Fibroblast of mammary gland (primary cell): Measurements from ENCODE around the gene SKAP1.
"Not testable (repeated sequence)": the region's sequence is repeated elsewhere in the genome, so short reads cannot be mapped to it uniquely, and the experiment has no call there.

ENCODE experiments used
- DNase-seq: peaks from one replicate; pipeline ENCODE4 v3.0.0-alpha.2; 2010; ENCODE audit warnings: low read depth
- H3K4me3 ChIP-seq: 2 replicates; pipeline ENCODE4 v1.5.1; 2011; ENCODE audit warnings: low read depth, mild to moderate bottlenecking, low read length, moderate library complexity; ENCODE audit not compliant: control insufficient read depth
- TF ChIP-seq, protein P1 (sequence below): conservative IDR thresholded peaks from 2 replicates; pipeline ENCODE4 v1.5.1; 2011; ENCODE audit warnings: low read depth, low read length, inconsistent platforms; ENCODE audit not compliant: control insufficient read depth, insufficient read depth

SKAP1 gene

GRCh38 chr17:48433896-48434295 is 3.9 kb upstream of the SKAP1 start:
- TF ChIP-seq, protein P1, sequence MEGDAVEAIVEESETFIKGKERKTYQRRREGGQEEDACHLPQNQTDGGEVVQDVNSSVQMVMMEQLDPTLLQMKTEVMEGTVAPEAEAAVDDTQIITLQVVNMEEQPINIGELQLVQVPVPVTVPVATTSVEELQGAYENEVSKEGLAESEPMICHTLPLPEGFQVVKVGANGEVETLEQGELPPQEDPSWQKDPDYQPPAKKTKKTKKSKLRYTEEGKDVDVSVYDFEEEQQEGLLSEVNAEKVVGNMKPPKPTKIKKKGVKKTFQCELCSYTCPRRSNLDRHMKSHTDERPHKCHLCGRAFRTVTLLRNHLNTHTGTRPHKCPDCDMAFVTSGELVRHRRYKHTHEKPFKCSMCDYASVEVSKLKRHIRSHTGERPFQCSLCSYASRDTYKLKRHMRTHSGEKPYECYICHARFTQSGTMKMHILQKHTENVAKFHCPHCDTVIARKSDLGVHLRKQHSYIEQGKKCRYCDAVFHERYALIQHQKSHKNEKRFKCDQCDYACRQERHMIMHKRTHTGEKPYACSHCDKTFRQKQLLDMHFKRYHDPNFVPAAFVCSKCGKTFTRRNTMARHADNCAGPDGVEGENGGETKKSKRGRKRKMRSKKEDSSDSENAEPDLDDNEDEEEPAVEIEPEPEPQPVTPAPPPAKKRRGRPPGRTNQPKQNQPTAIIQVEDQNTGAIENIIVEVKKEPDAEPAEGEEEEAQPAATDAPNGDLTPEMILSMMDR: no peak
- H3K4me3 ChIP-seq: no peak overlapping the region
- DNase-seq: no peak

DNA sequence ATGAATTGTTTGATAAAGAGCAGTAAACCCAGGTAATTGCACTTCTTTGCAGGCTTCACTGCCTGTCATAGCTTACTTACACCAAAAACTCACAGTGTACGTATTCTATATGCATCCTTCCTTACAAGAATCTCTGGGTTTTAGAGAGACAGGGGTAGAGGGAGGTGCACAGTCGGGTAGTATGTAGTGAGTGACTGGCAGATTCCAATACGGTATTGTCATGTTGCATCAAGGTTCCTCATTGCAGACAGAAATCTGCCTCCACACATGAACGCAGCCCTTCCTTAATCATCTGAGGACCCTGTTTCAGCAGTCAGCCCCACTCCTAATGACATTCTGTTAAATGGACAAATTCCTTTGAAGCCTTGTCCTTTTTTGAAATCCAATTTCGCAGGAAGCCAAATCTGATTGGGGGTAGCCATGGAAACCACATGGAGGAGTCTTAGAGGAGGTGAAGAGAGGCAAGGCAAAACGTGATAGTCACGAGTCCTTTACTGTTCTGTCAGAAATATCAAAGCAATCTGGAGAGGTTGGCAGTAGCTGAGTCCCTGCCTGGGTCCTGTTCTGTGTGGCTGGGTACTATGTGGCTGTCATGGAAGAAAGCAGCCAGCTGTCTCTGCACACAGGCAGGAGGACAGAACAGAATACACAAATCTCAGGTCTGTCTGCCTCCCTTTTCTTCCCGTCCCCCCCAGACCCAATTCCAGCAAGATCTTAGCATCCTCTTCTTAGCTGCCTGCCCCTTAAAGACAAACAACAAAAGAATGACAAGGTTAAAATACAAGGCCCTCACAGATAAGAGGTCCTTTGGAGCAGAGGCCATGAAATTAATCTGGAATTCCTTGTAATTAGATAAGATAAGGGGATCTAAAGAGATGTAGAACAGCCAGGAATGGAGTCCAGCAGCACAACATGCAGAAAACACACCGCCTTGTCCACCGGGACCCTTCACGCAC is 3.1 kb upstream of the SKAP1 start:
- TF ChIP-seq, protein P1: no peak
- H3K4me3 ChIP-seq: no peak overlapping the region
- no peak for DNase-seq

- TF ChIP-seq, protein P1: no peak
- H3K4me3 ChIP-seq: no peak overlapping the region
- no peak for DNase-seq
These were observed 858 bp downstream of the SKAP1 start for GRCh38 chr17:48429156-48429555.

DNA sequence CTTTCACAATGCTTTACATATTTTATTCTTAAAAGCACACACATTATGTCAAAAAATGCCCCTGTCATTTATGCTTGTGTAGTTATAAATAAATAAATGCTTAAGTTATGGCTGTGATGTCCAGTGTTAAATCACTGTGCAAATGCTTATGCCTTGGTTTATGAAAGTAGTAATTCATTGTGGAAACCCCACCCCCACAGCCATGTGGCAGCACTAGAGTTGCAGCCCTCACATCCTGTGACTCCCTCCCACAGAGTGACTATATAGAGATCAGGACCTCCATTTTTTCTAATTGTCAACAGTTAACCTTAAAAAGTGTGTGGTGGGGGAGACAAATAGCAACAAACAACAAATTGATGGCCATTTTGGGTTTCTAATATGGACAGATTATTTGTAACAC is 2.4 kb downstream of the SKAP1 start:
- H3K4me3 ChIP-seq: no peak overlapping the region
- DNase-seq: no peak
- TF ChIP-seq, protein P1: no peak

DNA sequence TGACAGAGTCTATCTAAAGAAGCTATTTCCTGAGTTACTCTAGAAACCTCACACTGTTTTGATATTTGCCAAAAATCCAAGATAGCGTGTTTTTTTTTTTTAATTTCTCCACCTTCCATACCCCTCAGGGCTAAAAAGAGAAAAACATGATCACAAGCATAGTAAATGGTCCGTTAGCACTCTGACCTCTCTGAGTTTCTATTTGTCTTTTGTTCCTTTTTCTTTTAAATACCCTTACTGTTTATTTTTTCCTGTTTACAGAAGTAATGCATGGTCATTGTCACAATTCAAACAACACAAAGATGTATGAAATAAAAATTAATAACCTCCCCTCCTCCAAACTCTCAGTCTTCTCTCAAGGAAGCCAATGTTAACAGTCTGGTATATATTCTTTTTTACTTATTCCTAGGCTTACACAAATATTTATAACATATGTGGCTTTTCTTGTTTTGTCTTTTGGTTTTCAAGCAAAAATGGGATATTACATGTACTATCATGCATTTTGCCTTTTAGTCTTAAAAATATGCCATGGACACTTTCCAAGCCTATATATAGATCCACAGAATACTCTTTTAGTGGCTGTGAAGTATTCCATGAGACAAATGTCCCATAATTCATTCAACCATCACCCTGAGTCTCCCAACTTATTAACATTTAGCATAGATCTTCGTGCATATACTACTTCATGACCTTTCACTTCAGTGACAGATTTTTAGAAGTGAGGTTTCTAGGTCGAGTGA is 3.1 kb downstream of the SKAP1 start:
- no peak overlapping the region for H3K4me3 ChIP-seq
- TF ChIP-seq, protein P1: no peak
- DNase-seq: no peak

DNA sequence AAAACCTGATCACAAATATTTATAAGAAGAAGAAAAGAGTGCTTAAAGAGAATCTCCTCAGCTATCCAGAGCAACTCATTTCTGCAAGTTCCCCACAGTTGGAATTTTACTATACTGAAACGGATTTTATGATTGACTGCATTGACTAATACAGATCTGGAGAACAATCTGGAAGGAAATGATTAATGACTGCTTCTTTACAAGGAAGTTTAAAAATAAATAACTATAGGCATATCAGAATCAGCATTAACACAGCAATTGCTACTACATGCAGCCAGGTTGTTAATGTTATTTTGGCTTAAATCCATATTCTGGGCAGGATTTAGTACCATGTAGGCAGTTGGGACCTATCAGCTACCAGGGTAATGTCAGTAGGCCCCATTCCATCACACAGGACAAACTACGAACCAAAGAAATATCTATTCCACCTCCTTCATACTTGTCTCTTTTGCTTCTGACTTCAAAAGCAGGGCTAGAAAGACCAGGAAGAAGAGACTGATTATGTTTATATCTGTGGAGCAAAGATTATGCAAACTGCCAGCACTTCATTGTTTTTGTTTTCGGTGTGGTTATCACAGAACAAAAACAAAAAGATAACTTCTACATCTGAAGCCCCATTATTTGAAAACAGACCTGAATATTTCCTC is 3.9 kb downstream of the SKAP1 start:
- no peak for DNase-seq
- TF ChIP-seq, protein P1: no peak
- H3K4me3 ChIP-seq: no peak overlapping the region

DNA sequence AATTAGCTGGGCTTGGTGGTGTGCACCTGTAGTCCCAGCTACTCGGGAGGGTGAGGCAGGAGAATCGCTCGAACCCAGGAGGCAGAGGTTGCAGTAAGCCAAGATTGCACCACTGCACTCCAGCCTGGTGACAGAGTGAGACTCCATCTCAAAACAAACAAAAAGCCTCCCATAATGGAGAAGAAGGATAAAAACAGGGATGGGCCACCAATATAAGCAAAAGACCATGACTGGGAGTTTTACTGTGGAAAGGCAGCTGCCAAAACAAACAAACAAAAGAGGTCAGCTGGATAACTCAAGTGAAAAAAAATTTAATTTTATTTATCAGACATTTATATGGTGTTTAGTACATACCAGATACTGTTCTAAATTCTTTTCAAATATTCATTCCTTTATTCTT is 8.0 kb downstream of the SKAP1 start:
- DNase-seq: peak; percentile 10
- not testable (repeated sequence) for H3K4me3 ChIP-seq
